H1 (cell line): ENCODE results near the gene NR3C2. TPM values are rescaled to one million over a fixed set of nuclear protein-coding genes. Genes with fewer than 3 reads are reported as not detected.

ENCODE experiments used
- CTCF ChIA-PET: fragments of 300-600 bp; sonication (Branson Sonifier 250); formaldehyde crosslinking; loops from one replicate; lab custom pipeline; 2021; ENCODE audit not compliant: partially characterized antibody; lab: Charles Lee
- POLR2A ChIA-PET: fragments of 300-600 bp; sonication (Branson Sonifier 250); formaldehyde crosslinking; loops from one replicate; lab custom pipeline; 2021; ENCODE audit warnings: inconsistent platforms; ENCODE audit not compliant: partially characterized antibody; lab: Charles Lee
- DNase-seq, 2 experiments: peaks; one replicate each; pipeline versions ENCODE4 v3.0.0 to v3.0.0-alpha.2; 2010 to 2022; ENCODE audit warnings: low spot score in 2 of 2, low read depth in 1 of 2, mixed read lengths in 1 of 2
- FAIRE-seq: peaks from 2 replicates; lab custom pipeline; 2011; peaks lifted over from hg19 to GRCh38; lab: Jason Lieb, UNC
- H2AFZ ChIP-seq: 2 replicates; pipeline ENCODE4 v1.8.1; 2012; ENCODE audit warnings: low read length, inconsistent platforms
- H2AK5ac ChIP-seq: 2 replicates; pipeline ENCODE4 v1.6.1; 2013; ENCODE audit warnings: low read depth, low read length
- H2BK120ac ChIP-seq: replicated peaks from 2 replicates; pipeline ENCODE3; 2013; ENCODE audit warnings: low read depth, low read length, inconsistent platforms
- H2BK12ac ChIP-seq: 2 replicates; pipeline ENCODE4 v1.6.1; 2013; ENCODE audit warnings: low read depth, low read length
- H2BK15ac ChIP-seq: 2 replicates; pipeline ENCODE4 v1.6.1; 2013; ENCODE audit warnings: low read length
- H2BK20ac ChIP-seq: 2 replicates; pipeline ENCODE4 v1.6.1; 2013; ENCODE audit warnings: low read length
- H2BK5ac ChIP-seq: 2 replicates; pipeline ENCODE4 v1.6.1; 2013; ENCODE audit warnings: low read depth, low read length
- H3K14ac ChIP-seq: 2 replicates; pipeline ENCODE4 v1.6.1; 2013; ENCODE audit warnings: inconsistent platforms; ENCODE audit not compliant: insufficient read length
- H3K18ac ChIP-seq: 2 replicates; pipeline ENCODE4 v1.6.1; 2013; ENCODE audit warnings: low read length; ENCODE audit errors: extremely low read depth
- H3K23ac ChIP-seq: 2 replicates; pipeline ENCODE4 v1.6.1; 2013; ENCODE audit warnings: inconsistent platforms; ENCODE audit not compliant: insufficient read length
- H3K23me2 ChIP-seq: 2 replicates; pipeline ENCODE4 v1.6.1; 2013; ENCODE audit warnings: low read depth, low read length
- H3K27ac ChIP-seq: 2 replicates; pipeline ENCODE4 v1.6.1; 2011; ENCODE audit warnings: low read depth, low read length, inconsistent platforms
- H3K27me3 ChIP-seq, 4 experiments: replicated peaks in 1 of 4; 1 replicate in 1 of 4; 2 replicates in 3 of 4; pipeline versions ENCODE4 v1.6.1 to v1.8.1; 2011 to 2013; ENCODE audit warnings: low read length in 3 of 4, mild to moderate bottlenecking in 3 of 4, inconsistent platforms in 2 of 4, mixed read lengths in 2 of 4, moderate library complexity in 1 of 4; ENCODE audit not compliant: control insufficient read depth in 3 of 4, insufficient read depth in 3 of 4; ENCODE audit errors: extremely low read depth in 1 of 4
- H3K36me3 ChIP-seq, 4 experiments: 2 replicates each; pipeline versions ENCODE4 v1.6.1 to v1.8.1; 2011 to 2013; ENCODE audit warnings: mild to moderate bottlenecking in 4 of 4, low read length in 3 of 4, moderate library complexity in 2 of 4, control low read depth in 1 of 4, inconsistent platforms in 1 of 4; ENCODE audit not compliant: insufficient read depth in 4 of 4, control insufficient read depth in 2 of 4
- H3K4ac ChIP-seq: replicated peaks from 2 replicates; pipeline ENCODE3; 2013; ENCODE audit warnings: low read length, low read depth, mixed read lengths, inconsistent platforms; ENCODE audit not compliant: insufficient read length
- H3K4me1 ChIP-seq, 4 experiments: replicated peaks in 1 of 4; 1 replicate in 1 of 4; 2 replicates in 3 of 4; pipeline versions ENCODE4 v1.6.1 to v1.8.1; 2011 to 2013; ENCODE audit warnings: low read length in 3 of 4, inconsistent platforms in 2 of 4, mixed read lengths in 1 of 4; ENCODE audit not compliant: insufficient read depth in 4 of 4, control insufficient read depth in 3 of 4
- H3K4me2 ChIP-seq, 2 experiments: 2 replicates each; pipeline versions ENCODE4 v1.6.1 to v1.8.1; 2011 to 2013; ENCODE audit warnings: low read depth in 2 of 2, low read length in 2 of 2, control low read depth in 1 of 2, inconsistent platforms in 1 of 2, mild to moderate bottlenecking in 1 of 2; ENCODE audit not compliant: insufficient read depth in 1 of 2
- H3K4me3 ChIP-seq, 4 experiments: fragments of 200-600, 300-600 bp in 1 of 4; sonication (generic), shearing (Covaris generic), sonication (Bioruptor Twin) in 1 of 4; 2 replicates each; pipeline versions ENCODE4 v1.5.1 to v1.8.1; 2011 to 2016; ENCODE audit warnings: low read length in 4 of 4, low read depth in 3 of 4, control low read depth in 2 of 4, inconsistent platforms in 2 of 4, mild to moderate bottlenecking in 2 of 4, mixed read lengths in 1 of 4, moderate library complexity in 1 of 4; ENCODE audit not compliant: insufficient read depth in 2 of 4; ENCODE audit errors: extremely low read depth in 1 of 4
- H3K56ac ChIP-seq: replicated peaks from 2 replicates; pipeline ENCODE3; 2013; ENCODE audit warnings: low read depth, mild to moderate bottlenecking, mixed read lengths, low read length, inconsistent platforms; ENCODE audit not compliant: insufficient read length
- H3K79me1 ChIP-seq: 2 replicates; pipeline ENCODE4 v1.6.1; 2013; ENCODE audit warnings: low read depth, low read length, control low read depth
- H3K79me2 ChIP-seq, 2 experiments: 2 replicates each; pipeline versions ENCODE4 v1.6.1 to v1.8.1; 2012 to 2013; ENCODE audit warnings: low read length in 2 of 2, mild to moderate bottlenecking in 2 of 2, inconsistent platforms in 1 of 2; ENCODE audit not compliant: insufficient read depth in 2 of 2, control insufficient read depth in 1 of 2
- H3K9ac ChIP-seq, 4 experiments: replicated peaks in 1 of 4; 1 replicate in 1 of 4; 2 replicates in 3 of 4; pipeline versions ENCODE4 v1.6.1 to v1.8.1; 2011 to 2013; ENCODE audit warnings: low read depth in 3 of 4, low read length in 3 of 4, control low read depth in 2 of 4, mild to moderate bottlenecking in 2 of 4, moderate library complexity in 2 of 4, inconsistent platforms in 1 of 4; ENCODE audit errors: extremely low read depth in 1 of 4
- H3K9me3 ChIP-seq, 2 experiments: 2 replicates each; pipeline versions ENCODE4 v1.6.1 to v1.8.1; 2012 to 2013; ENCODE audit warnings: mild to moderate bottlenecking in 2 of 2, moderate library complexity in 2 of 2, control low read depth in 1 of 2, inconsistent platforms in 1 of 2, low read depth in 1 of 2, low read length in 1 of 2, mixed read lengths in 1 of 2; ENCODE audit not compliant: insufficient read depth in 2 of 2
- H4K20me1 ChIP-seq, 2 experiments: replicated peaks in 1 of 2; 2 replicates each; pipeline versions ENCODE3 to v1.8.1; 2011 to 2013; ENCODE audit warnings: inconsistent platforms in 2 of 2, low read length in 2 of 2, mild to moderate bottlenecking in 1 of 2; ENCODE audit not compliant: insufficient read depth in 2 of 2, control insufficient read depth in 1 of 2
- H4K5ac ChIP-seq: 2 replicates; pipeline ENCODE4 v1.6.1; 2013; ENCODE audit warnings: low read length, low read depth, mixed read lengths, inconsistent platforms; ENCODE audit not compliant: insufficient read length
- H4K8ac ChIP-seq: 2 replicates; pipeline ENCODE4 v1.8.0; 2013; ENCODE audit warnings: mild to moderate bottlenecking, moderate library complexity, low read length, inconsistent platforms; ENCODE audit not compliant: insufficient read depth; ENCODE audit errors: extremely low read depth
- H4K91ac ChIP-seq: replicated peaks from 2 replicates; pipeline ENCODE3; 2013; ENCODE audit warnings: low read length, mixed read lengths, inconsistent platforms; ENCODE audit not compliant: insufficient read length
- EGR1 ChIP-seq: IDR thresholded peaks from 2 replicates; pipeline ENCODE4 v1.6.1; 2011; ENCODE audit warnings: low read depth, low read length, borderline replicate concordance
- GABPA ChIP-seq: IDR thresholded peaks from 2 replicates; pipeline ENCODE4 v1.6.1; 2011; ENCODE audit warnings: mild to moderate bottlenecking, low read length, moderate library complexity, borderline replicate concordance; ENCODE audit not compliant: insufficient read depth
- SP1 ChIP-seq: IDR thresholded peaks from 2 replicates; pipeline ENCODE4 v1.6.1; 2011; ENCODE audit warnings: low read depth, low read length
- TAF1 ChIP-seq: IDR thresholded peaks from 2 replicates; pipeline ENCODE4 v1.6.1; 2011; ENCODE audit warnings: mild to moderate bottlenecking, low read depth, low read length
- ZNF274 ChIP-seq: IDR thresholded peaks from 2 replicates; pipeline ENCODE4 v1.7.0; 2012; ENCODE audit warnings: low read length, borderline replicate concordance; ENCODE audit errors: extremely low read depth
- WGBS, 2 experiments: shearing (Covaris generic) in 1 of 2; methylation state at CpG; one replicate each; pipeline versions ENCODE4 v1.1.6 to v1.1.7; 2013 to 2015; ENCODE audit warnings: low lambda C conversion rate in 2 of 2, mixed read lengths in 2 of 2, inconsistent platforms in 1 of 2, low coverage in 1 of 2, missing lambda C conversion rate in 1 of 2; ENCODE audit not compliant: insufficient replicate concordance in 2 of 2, insufficient coverage in 1 of 2, insufficient read length in 1 of 2; ENCODE audit errors: extremely low coverage in 1 of 2, missing lambda C conversion rate in 1 of 2; 5-methylcytosine and 5-hydroxymethylcytosine counted together
- polyA plus RNA-seq, 7 experiments: library from polyadenylated mRNA; depleted of rRNA in 3 of 7; stranded (reverse) in 5 of 7; unstranded in 2 of 7; fragments of >200 nt in 5 of 7; fragments of 200-250 nt in 2 of 7; gene quantifications; 1 replicate in 5 of 7; 2 replicates in 1 of 7; 4 replicates in 1 of 7; pipeline versions ENCODE4 v1.2.1 to v1.2.3, GENCODE V29; 2011 to 2013; ENCODE audit warnings: missing spikeins in 2 of 7, mixed read lengths in 2 of 7
- total RNA-seq: library from RNA; stranded (reverse); fragmentation: NEBNext Ultra II Directional; extraction: Animal tissue kit (Norgen Biotek cat#: 25700); gene quantifications from 2 replicates; pipeline ENCODE4 v1.2.1, GENCODE V29; 2021

Gene NR3C2
- total and polyA plus RNA-seq, 2 of the 8 experiments (the other 6 are each of a cell fraction or from before 2014, with no cell fraction given), result 0.80 to 3.9 TPM

GRCh38 chr4:148048598-148048997, 393.6 kb downstream of the NR3C2 start:
- 92% methylated on average over 4 of the region's 4 CpGs; no CpG with 5 or more reads in 1 of the 2 experiments for WGBS, 2 experiments
- TF ChIP-seq TAF1 (no peak), SP1 (no peak), ZNF274 (no peak), GABPA (no peak), EGR1 (no peak)
- TF ChIP-seq, all 59 proteins: peak for 0
- POLR2A ChIA-PET, result no interaction called here

More at GRCh38 chr4:148048598-148048997, 393.6 kb downstream of the NR3C2 start:
- Histone ChIP-seq H3K14ac (no peak overlapping the region), H2BK120ac (no peak overlapping the region), H3K4ac (no peak overlapping the region), H3K9me3 (no peaks in the 10 kb centered on the region), H2BK12ac (no peak overlapping the region), H3K79me2 (no peaks in the 10 kb centered on the region), H3K23ac (no peak overlapping the region), H2BK5ac (no peak overlapping the region), H3K79me1 (no peaks in the 10 kb centered on the region), H2AFZ (no peak overlapping the region), H3K4me2 (no peak overlapping the region), H2BK20ac (no peak overlapping the region), H3K4me3 (no peak overlapping the region), H3K9ac (no peak overlapping the region), H4K5ac (no peak overlapping the region), H2AK5ac (no peak overlapping the region), H3K36me3 (no peaks in the 10 kb centered on the region), H4K91ac (no peak overlapping the region), H3K23me2 (no peaks in the 10 kb centered on the region), H2BK15ac (no peak overlapping the region), H3K27ac (no peak overlapping the region), H4K20me1 (no peaks in the 10 kb centered on the region), H4K8ac (no peak overlapping the region), H3K27me3 (no peaks in the 10 kb centered on the region), H3K18ac (no peak overlapping the region), H3K56ac (no peak overlapping the region), H3K4me1 (peaks cover 0 to 6% (median 0%) of the 10 kb centered on the region in 4 experiments; a peak in 3 of 7 replicates)
- no peak for FAIRE-seq
- DNase-seq, result no peak
- CTCF ChIA-PET, result interaction anchor here (0.6 kb wide), 2 partner anchors 15 to 34 kb away, joined by 3 read pairs; no protein-coding TSS in a partner anchor
